Stimulated activated CD8-positive, alpha-beta memory T cell treated with anti-CD3 and anti-CD28 coated beads, Interleukin-4, amount 100 ng/mL, for 4 hours (primary cell): ENCODE data around the gene ANKRD62.
"Not testable (repeated sequence)": the region's sequence is repeated elsewhere in the genome, so short reads cannot be mapped to it uniquely, and the experiment has no call there.

Experiments used
- DNase-seq, 2 donors: peaks; one replicate each; pipeline ENCODE4 v3.0.0-alpha.2; 2020; ENCODE audit warnings: low read depth in 2 of 2, low spot score in 1 of 2

The ANKRD62 gene

GRCh38 chr18:12092398-12093229 lies 1.0 kb upstream of the ANKRD62 start:
- no peak for DNase-seq

GRCh38 chr18:12098374-12098773 lies 4.7 kb downstream of the ANKRD62 start:
- DNase-seq, result no peak

GRCh38 chr18:12099160-12099559 lies 5.5 kb downstream of the ANKRD62 start:
- no peak for DNase-seq

GRCh38 chr18:12101266-12101665 lies 7.6 kb downstream of the ANKRD62 start:
- no peak for DNase-seq

- no peak for DNase-seq
Measured at GRCh38 chr18:12102136-12102842, 8.6 kb downstream of the ANKRD62 start.

- no peak for DNase-seq
Measured at GRCh38 chr18:12106471-12106870, 12.8 kb downstream of the ANKRD62 start.

- DNase-seq, result no peak
Measured at GRCh38 chr18:12109836-12110235, 16.2 kb downstream of the ANKRD62 start.

GRCh38 chr18:12113999-12114646 lies 20.5 kb downstream of the ANKRD62 start:
- DNase-seq, result no peak

- DNase-seq, result no peak
Measured at GRCh38 chr18:12119358-12119757, 25.7 kb downstream of the ANKRD62 start.

- no peak for DNase-seq
Measured at GRCh38 chr18:12121175-12122042, 27.8 kb downstream of the ANKRD62 start.

GRCh38 chr18:12122043-12122389 lies 28.4 kb downstream of the ANKRD62 start:
- DNase-seq, result not testable (repeated sequence)

GRCh38 chr18:12127647-12128046 lies 34.0 kb downstream of the ANKRD62 start:
- not testable (repeated sequence) for DNase-seq

GRCh38 chr18:12138831-12139230 lies 45.2 kb downstream of the ANKRD62 start:
- DNase-seq, result not testable (repeated sequence)

- DNase-seq, result not testable (repeated sequence)
Measured at GRCh38 chr18:12140866-12141265, 47.2 kb downstream of the ANKRD62 start.

- DNase-seq, result not testable (repeated sequence)
Measured at GRCh38 chr18:12141778-12142177, 48.1 kb downstream of the ANKRD62 start.

- DNase-seq, result not testable (repeated sequence)
Measured at GRCh38 chr18:12149431-12149830, 55.8 kb downstream of the ANKRD62 start.

- no peak for DNase-seq
Measured at GRCh38 chr18:12154361-12154760, 60.7 kb downstream of the ANKRD62 start.

GRCh38 chr18:12155996-12156395 lies 62.4 kb downstream of the ANKRD62 start:
- DNase-seq, result no peak

GRCh38 chr18:12159446-12159845 lies 65.8 kb downstream of the ANKRD62 start:
- no peak for DNase-seq

- no peak for DNase-seq
Measured at GRCh38 chr18:12162786-12163185, 69.1 kb downstream of the ANKRD62 start.
